ENCODE measurements around the gene CNPPD1. TPM values are rescaled to one million over a fixed set of nuclear protein-coding genes. Genes with fewer than 3 reads are reported as not detected.
A peak's percentile ranks its signal among the peaks of the same experiment; 100 is the strongest.

CNPPD1 gene
- total RNA-seq, 3 donors from 2014 or later (not counting 1 experiment from before 2014, with no cell fraction given) = 64.4 to 72.4 (median 64.8) TPM

GRCh38 chr2:219122202-219122980, 54.3 kb downstream of the CNPPD1 start:
- H3K4me3 Mint-ChIP-seq = peak overlapping the region; percentile 85
- H3K36me3 Mint-ChIP-seq = no peaks in the 10 kb centered on the region
- peaks cover 37 to 43% of the 10 kb centered on the region in 2 donors for H3K4me1 Mint-ChIP-seq
- 90% methylated on average over 5 of the region's 5 CpGs for WGBS (ENCODE audit: insufficient coverage)
- DNase-seq (no peak), ATAC-seq (no peak)
- H3K27me3 Mint-ChIP-seq (ENCODE audit: low read depth in 2 of 2) = no peaks in the 10 kb centered on the region
- no peaks in the 10 kb centered on the region for H3K36me3 ChIP-seq (ENCODE audit: control insufficient read depth, insufficient read depth, low read length)
- no peaks in the 10 kb centered on the region for H3K9me3 Mint-ChIP-seq
- H3K27ac ChIP-seq (ENCODE audit: low read length) = no peak overlapping the region
- H3K27me3 ChIP-seq (ENCODE audit: control insufficient read depth, insufficient read depth, low read length) = no peaks in the 10 kb centered on the region
- TF ChIP-seq, protein P1, sequence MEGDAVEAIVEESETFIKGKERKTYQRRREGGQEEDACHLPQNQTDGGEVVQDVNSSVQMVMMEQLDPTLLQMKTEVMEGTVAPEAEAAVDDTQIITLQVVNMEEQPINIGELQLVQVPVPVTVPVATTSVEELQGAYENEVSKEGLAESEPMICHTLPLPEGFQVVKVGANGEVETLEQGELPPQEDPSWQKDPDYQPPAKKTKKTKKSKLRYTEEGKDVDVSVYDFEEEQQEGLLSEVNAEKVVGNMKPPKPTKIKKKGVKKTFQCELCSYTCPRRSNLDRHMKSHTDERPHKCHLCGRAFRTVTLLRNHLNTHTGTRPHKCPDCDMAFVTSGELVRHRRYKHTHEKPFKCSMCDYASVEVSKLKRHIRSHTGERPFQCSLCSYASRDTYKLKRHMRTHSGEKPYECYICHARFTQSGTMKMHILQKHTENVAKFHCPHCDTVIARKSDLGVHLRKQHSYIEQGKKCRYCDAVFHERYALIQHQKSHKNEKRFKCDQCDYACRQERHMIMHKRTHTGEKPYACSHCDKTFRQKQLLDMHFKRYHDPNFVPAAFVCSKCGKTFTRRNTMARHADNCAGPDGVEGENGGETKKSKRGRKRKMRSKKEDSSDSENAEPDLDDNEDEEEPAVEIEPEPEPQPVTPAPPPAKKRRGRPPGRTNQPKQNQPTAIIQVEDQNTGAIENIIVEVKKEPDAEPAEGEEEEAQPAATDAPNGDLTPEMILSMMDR (IDR thresholded peaks at IDR 0.05) = no peak
- intact Hi-C loops (cut with micrococcal nuclease) = no loop called here
- H3K9me3 ChIP-seq (ENCODE audit: control insufficient read depth, insufficient read depth, low read length) = no peaks in the 10 kb centered on the region
- H3K27ac Mint-ChIP-seq = peak overlapping the region; percentile 57 to 84
- H3K4me3 ChIP-seq (ENCODE audit: low read length) = no peak overlapping the region
- H3K4me1 ChIP-seq (ENCODE audit: control insufficient read depth, insufficient read depth, low read length) = peaks cover 23% of the 10 kb centered on the region

Other genes starting within 250 kb of the CNPPD1 start
- not detected for gene CDK5R2, start 217.3 kb downstream of the CNPPD1 start, total RNA-seq
- not detected for gene FEV, start 191.7 kb downstream of the CNPPD1 start, total RNA-seq
- gene CRYBA2, start 183.5 kb downstream of the CNPPD1 start, total RNA-seq = not detected
- gene CFAP65, start 135.4 kb downstream of the CNPPD1 start, total RNA-seq = not detected
- not detected for gene IHH, start 116.0 kb downstream of the CNPPD1 start, total RNA-seq
- 10 to 100 TPM in 2 of 3 donors, 1 to 10 TPM in 1; 9.9 to 12.7 (median 11.0) TPM for gene NHEJ1, start 16.1 kb downstream of the CNPPD1 start, total RNA-seq
- gene SLC23A3, start 6.9 kb downstream of the CNPPD1 start, total RNA-seq = 1 to 10 TPM in 1 of 3 donors, under 1 TPM in 2; 0.48 to 1.1 (median 0.89) TPM
- 10 to 100 TPM; 77.0 to 81.9 (median 79.0) TPM for gene RETREG2, start 1.4 kb upstream of the CNPPD1 start, total RNA-seq
- gene ZFAND2B, start 29.9 kb upstream of the CNPPD1 start, total RNA-seq = 10 to 100 TPM; 67.6 to 84.0 (median 83.4) TPM
- 1 to 10 TPM in 2 of 3 donors, under 1 TPM in 1; 0.93 to 3.4 (median 1.9) TPM for gene ABCB6, start 42.0 kb upstream of the CNPPD1 start, total RNA-seq
- gene ATG9A, start 52.7 kb upstream of the CNPPD1 start, total RNA-seq = 100 to 1,000 TPM in 2 of 3 donors, 10 to 100 TPM in 1; 98.1 to 110 (median 108) TPM
- 100 to 1,000 TPM; 100 to 148 (median 117) TPM for gene ANKZF1, start 52.9 kb upstream of the CNPPD1 start, total RNA-seq
- 1 to 10 TPM; 4.3 to 7.7 (median 4.5) TPM for gene GLB1L, start 68.5 kb upstream of the CNPPD1 start, total RNA-seq
- 10 to 100 TPM; 28.7 to 32.5 (median 32.4) TPM for gene STK16, start 68.6 kb upstream of the CNPPD1 start, total RNA-seq
- gene TUBA4B, start 76.3 kb upstream of the CNPPD1 start, total RNA-seq = not detected
- gene TUBA4A, start 77.0 kb upstream of the CNPPD1 start, total RNA-seq = 100 to 1,000 TPM; 145 to 188 (median 146) TPM
- gene DNAJB2, start 102.4 kb upstream of the CNPPD1 start, total RNA-seq = 100 to 1,000 TPM in 1 of 3 donors, 10 to 100 TPM in 2; 70.3 to 108 (median 98.3) TPM
- under 1 TPM in 2 of 3 donors, not detected in 1; 0.23 to 0.35 TPM for gene PTPRN, start 132.5 kb upstream of the CNPPD1 start, total RNA-seq
- not detected for gene RESP18, start 155.8 kb upstream of the CNPPD1 start, total RNA-seq
- gene DNPEP, start 211.0 kb upstream of the CNPPD1 start, total RNA-seq = 100 to 1,000 TPM in 2 of 3 donors, 10 to 100 TPM in 1; 97.8 to 112 (median 103) TPM
- gene DES, start 241.5 kb upstream of the CNPPD1 start, total RNA-seq = not detected

Measured in natural killer cell (primary cell).